Activated gamma-delta T cell (primary cell): Measurements from ENCODE around the gene ZNF677.
"Not testable (repeated sequence)": the region's sequence is repeated elsewhere in the genome, so short reads cannot be mapped to it uniquely, and the experiment has no call there.

ENCODE experiments used
- DNase-seq: peaks from one replicate; lab custom pipeline; 2025; lab: John Stamatoyannopoulos, UW
- total RNA-seq, 2 donors: gene quantifications; one replicate each; lab custom pipeline; 2026; lab: John Stamatoyannopoulos, UW

The ZNF677 gene
- 12.7 to 21.6 reads per million in 2 donors for total RNA-seq

DNA sequence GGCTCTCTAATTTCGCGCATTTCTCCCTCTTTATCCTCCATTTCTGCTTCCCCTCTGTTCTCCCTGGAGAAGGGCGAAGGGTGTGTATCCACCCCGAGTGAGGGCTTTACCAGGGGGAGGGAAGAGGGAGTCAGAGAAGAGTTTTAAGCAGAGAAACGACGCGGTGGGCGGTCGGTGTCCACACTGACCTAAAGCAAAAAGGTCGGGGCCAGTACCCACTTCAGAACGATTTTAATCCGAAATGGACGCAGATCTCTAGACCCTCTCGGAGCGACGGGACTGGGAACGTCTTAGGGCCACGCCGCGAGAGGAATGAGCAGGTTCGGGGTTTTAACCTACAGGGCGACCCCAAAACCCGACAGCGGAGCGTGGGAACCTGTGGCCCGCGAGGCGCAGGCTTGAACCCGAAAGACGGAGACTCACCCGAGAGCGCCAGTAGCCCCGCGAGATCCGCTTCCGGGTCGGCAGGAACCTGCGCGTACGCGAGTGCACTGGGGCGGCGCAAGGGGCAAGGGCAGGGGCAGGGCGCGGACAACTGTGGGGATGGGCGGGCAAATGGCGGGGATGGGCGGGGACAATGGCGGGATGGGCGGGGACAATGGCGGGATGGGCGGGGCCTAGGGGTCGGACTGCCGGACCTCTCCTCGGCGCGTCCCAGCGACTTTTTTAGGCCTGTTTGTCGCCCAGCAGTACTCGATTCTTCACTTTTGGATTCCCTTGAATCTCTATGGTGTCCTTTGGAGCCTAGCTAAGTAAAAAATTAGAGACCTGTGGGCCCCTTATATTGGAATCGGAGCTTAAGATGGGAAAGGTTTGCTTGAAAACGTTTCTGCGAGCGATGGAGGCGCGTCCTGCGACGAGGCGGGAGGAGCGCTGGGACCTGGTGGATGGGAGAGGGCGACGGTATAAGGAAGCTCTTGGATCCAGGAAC, at the start of gene ZNF677:
Gene ZNF677, minus strand, starts transcription at position 463 of the 931 bp plus-strand sequence. CDS start 3,323 bp downstream, outside the sequence.
- peak; percentile 45 for DNase-seq

DNA sequence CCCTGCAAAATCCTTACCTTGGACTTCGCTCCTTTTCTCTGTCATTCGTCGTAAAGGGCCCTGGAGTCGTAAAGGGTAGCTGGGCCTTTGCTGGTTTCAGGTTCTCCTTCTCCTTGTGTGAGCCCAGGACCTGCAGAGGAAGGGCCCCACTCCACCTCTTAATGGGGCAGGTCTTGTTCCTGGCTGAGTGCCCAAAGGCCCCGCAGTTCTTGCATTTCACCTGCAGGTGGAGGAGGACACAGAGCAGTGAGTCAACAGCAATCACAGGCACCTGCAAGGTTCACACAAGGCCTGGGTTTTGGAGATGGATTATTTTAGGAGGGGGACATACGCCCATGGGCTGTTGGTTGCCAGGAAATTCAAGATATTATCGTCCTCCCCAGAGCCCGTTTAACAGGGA, 46.7 kb upstream of the ZNF677 start:
- not testable (repeated sequence) for DNase-seq

DNA sequence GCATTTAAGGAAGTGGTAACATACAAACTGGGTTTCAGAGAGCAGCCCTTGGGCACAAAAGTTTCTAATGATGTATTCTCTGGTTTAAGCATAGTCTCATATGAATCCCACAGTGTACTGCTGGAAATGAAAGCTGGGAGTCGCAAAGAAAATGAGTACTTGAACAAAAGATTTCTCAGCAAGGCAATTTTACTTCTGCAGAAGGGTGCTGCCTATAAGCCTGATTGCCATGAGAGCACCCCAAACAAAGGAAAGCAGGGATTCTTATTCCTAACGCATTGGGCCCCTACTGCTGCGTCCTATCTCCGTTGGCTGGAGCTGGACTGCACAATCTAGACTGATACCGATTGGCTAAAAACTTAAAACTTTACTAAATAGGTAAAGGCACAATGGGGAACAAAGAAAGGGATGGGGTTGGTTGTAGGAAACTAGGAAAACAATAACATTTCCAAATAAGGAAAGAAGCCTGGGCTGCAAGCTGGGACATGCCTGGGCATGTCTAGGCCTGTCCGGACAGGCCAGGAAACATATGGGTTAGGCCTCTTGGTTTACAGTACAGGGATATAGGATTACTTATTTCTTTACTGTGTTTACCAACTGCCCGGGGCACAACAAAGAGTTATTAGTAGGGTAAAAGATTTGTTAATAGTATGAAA, 40.2 kb upstream of the ZNF677 start:
- no peak for DNase-seq

DNA sequence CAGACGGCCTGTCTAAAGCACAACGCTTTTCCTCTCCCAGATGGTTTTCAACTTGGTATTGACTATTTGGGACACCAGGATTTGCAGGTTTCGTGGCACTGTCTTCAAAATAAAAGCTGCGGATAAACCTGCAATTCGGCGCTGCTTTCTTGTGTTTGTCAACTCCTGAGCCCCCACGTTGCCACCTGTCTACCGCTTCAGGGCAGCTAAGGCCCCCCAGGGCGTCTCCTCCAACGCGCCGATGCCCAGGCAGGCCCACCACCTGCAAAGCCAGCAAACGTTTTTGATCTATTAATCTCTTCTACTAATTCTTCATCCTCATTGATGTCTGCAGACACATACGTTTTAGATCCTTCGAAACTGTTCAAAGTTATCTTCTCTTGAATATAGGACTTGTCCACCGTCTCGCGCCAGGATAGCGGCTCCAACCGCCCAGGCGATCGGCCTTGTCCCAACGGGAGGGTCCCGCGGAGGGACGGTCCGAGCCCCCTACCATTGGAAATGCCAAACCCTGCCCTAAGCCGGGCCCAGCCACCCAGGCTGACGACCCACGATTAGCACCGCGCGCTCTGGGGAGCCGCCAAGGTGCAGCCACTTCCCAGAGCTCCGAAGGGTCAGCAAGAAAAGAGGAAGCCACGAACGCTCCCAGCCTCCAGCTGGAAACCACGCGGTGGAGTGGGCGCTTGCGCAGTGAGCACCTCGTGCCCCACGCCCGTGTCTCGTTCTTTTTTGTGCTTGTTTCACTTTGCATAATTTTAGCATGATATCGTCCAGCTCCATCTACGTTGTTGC, 36.3 kb upstream of the ZNF677 start:
- no peak for DNase-seq

DNA sequence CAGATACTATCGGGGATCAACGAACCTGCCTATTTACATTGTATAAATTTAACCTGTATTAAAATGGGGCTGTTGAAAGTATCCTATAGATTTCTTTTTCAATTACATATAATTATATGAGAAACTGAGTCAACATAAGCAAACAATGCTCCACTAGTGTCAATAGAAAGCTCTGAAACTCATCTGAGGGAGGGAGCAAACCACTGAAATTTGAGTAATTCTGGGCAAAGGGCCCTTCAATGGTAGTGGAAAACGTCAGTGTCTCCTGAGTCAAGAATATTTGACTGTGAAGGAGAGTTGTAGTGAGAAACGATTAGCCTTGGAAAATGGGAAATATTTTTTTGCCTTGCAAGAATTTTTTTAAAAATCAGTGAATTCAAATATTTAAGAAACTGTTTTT, 30.4 kb upstream of the ZNF677 start:
- no peak for DNase-seq

DNA sequence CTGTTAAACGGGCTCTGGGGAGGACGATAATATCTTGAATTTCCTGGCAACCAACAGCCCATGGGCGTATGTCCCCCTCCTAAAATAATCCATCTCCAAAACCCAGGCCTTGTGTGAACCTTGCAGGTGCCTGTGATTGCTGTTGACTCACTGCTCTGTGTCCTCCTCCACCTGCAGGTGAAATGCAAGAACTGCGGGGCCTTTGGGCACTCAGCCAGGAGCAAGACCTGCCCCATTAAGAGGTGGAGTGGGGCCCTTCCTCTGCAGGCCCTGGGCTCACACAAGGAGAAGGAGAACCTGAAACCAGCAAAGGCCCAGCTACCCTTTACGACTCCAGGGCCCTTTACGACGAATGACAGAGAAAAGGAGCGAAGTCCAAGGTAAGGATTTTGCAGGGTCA, 27.3 kb upstream of the ZNF677 start:
- DNase-seq = not testable (repeated sequence)

DNA sequence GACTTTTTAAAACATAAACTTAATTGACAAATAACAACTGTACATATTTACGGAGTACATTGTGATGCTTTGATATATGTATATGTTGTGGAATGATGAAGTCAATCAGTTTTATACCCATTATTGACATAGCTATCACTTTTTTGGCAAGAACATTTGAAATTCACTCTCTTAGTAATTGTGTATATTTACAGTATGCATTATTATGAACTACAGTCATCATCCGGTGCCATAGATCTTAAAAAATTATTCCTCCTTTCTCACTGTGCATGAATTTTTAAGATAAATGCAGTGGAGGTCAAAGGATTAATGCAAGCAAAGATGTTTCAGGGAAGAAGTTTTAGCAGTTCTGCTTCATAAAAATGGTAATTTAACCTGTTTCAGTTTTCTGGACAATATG, 20.8 kb upstream of the ZNF677 start:
- DNase-seq = no peak

- DNase-seq = no peak
Measured at GRCh38 chr19:53272044-53272443, 17.4 kb upstream of the ZNF677 start.

DNA sequence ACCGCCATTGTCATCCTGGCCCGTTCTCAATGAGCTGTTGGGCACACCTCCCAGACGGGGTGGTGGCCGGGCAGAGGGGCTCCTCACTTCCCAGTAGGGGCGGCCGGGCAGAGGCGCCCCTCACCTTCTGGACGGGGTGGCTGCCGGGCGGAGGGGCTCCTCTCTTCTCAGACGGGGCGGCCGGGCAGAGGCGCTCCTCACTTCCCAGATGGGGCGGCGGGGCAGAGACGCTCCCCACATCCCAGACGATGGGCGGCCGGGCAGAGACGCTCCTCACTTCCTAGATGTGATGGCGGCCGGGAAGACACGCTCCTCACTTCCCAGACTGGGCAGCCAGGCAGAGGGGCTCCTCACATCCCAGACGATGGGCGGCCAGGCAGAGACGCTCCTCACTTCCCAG, 15.2 kb upstream of the ZNF677 start:
- DNase-seq = not testable (repeated sequence)

- DNase-seq = not testable (repeated sequence)
Measured at GRCh38 chr19:53267623-53268022, 12.9 kb upstream of the ZNF677 start, which contains the start of gene VN1R4. Gene VN1R4 (minus strand): TSS chr19:53267723. CDS start chr19:53267665, 58 bp downstream.

GRCh38 chr19:53257715-53258342, 3.2 kb upstream of the ZNF677 start, which contains the start of gene VN1R2:
Gene VN1R2 (plus strand): TSS chr19:53258292. CDS start chr19:53258376, 84 bp downstream.
- DNase-seq = not testable (repeated sequence)

GRCh38 chr19:53246498-53246897, 8.2 kb downstream of the ZNF677 start:
- no peak for DNase-seq

DNA sequence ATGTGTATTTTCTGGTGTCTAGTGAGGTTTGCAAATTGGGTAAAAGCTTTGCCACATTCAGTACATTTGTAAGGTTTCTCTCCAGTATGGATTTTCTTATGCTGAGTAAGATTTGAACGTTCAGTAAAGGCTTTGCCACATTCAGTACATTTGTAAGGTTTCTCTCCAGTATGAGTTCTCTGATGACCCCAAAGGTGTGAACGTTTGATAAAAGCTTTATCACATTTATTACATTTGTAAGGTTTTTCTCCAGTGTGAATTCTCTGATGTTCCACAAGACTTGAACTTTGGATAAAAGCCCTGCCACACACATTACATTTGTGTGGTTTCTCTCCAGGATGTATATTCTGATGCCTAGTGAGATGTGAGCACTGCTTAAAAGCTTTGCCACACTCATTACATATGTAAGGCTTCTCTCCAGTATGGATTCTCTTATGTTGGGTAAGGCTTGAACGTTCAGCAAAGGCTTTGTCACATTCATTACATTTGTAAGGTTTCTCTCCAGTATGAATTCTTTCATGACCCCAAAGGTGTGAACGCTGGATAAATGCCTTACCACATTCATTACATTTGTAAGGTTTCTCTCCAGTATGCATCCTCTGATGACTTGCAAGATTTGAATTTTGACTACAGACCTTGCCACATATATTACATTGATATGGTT, 17.4 kb downstream of the ZNF677 start:
- no peak for DNase-seq

DNA sequence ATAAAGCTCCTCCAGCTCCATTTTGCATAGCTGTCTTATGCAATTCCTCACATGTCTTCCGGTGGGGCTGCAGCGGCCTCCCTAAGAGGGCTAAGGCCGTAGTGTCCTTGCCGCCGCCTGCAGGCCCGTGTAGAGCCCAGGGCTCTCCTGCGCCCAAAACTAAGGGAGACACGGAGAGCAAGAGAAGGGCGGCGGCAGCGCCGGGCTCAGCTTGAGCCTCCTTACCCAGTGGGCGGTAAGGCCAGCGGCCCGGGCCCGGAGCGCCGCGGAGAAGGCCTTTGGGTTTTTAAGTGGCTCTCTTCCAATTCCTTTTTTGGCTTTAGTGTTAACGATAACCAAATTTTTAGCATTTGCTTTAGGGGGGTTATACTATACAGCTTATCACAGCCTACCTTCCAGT, 30.1 kb downstream of the ZNF677 start:
- no peak for DNase-seq

DNA sequence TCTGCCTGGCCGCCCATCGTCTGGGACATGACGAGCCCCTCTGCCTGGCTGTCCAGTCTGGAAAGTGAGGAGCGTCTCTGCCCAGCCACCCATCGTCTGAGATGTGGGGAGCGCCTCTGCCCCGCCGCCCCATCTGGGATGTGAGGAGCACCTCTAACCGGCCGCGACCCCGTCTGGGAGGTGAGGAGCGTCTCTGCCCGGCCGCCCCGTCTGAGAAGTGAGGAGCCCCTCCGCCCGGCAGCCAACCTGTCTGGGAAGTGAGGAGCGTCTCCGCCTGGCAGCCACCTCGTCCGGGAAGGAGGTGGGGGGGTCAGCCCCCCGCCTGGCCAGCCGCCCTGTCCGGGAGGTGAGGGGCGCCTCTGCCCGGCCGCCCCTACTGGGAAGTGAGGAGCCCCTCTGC, 32.0 kb downstream of the ZNF677 start:
- not testable (repeated sequence) for DNase-seq

GRCh38 chr19:53212703-53213320, 41.9 kb downstream of the ZNF677 start:
- DNase-seq = no peak

GRCh38 chr19:53211554-53211953, 43.1 kb downstream of the ZNF677 start:
- not testable (repeated sequence) for DNase-seq

GRCh38 chr19:53196777-53197396, 57.8 kb downstream of the ZNF677 start:
- peak; percentile 75 for DNase-seq

GRCh38 chr19:53195265-53195903, 59.3 kb downstream of the ZNF677 start:
- DNase-seq = no peak
